GM21367 (cell line): ENCODE results near the gene MRC2.
"Not testable (repeated sequence)": the region's sequence is repeated elsewhere in the genome, so short reads cannot be mapped to it uniquely, and the experiment has no call there.

ENCODE experiments used
- ATAC-seq: cut with Tn5 transposase; IDR thresholded peaks from one replicate; pipeline ENCODE4 v1.9.1; 2021; ENCODE audit not compliant: unreplicated experiment

The MRC2 gene

GRCh38 chr17:62627219-62627903 lies at the start of gene MRC2:
Gene MRC2, plus strand, starts transcription at chr17:62627670. Its CDS starts 133 bp downstream, at chr17:62627803.
- no peak for ATAC-seq

GRCh38 chr17:62578757-62579487 lies 48.5 kb upstream of the MRC2 start:
- no peak for ATAC-seq

GRCh38 chr17:62580947-62581346 lies 46.5 kb upstream of the MRC2 start:
- no peak for ATAC-seq

GRCh38 chr17:62581764-62582163 lies 45.7 kb upstream of the MRC2 start:
- ATAC-seq, result no peak

- ATAC-seq, result no peak
Measured at GRCh38 chr17:62587554-62587953, 39.9 kb upstream of the MRC2 start.

- ATAC-seq, result no peak
Measured at GRCh38 chr17:62588109-62588508, 39.4 kb upstream of the MRC2 start.

- ATAC-seq, result no peak
Measured at GRCh38 chr17:62591333-62591732, 36.1 kb upstream of the MRC2 start.

GRCh38 chr17:62591822-62592221 lies 35.6 kb upstream of the MRC2 start:
- not testable (repeated sequence) for ATAC-seq

GRCh38 chr17:62592341-62593099 lies 35.0 kb upstream of the MRC2 start:
- no peak for ATAC-seq

- no peak for ATAC-seq
Measured at GRCh38 chr17:62595484-62595883, 32.0 kb upstream of the MRC2 start.

GRCh38 chr17:62596662-62597061 lies 30.8 kb upstream of the MRC2 start:
- no peak for ATAC-seq

GRCh38 chr17:62597150-62597549 lies 30.3 kb upstream of the MRC2 start:
- ATAC-seq, result no peak

GRCh38 chr17:62597920-62598319 lies 29.6 kb upstream of the MRC2 start:
- ATAC-seq, result no peak

GRCh38 chr17:62599964-62600657 lies 27.4 kb upstream of the MRC2 start:
- ATAC-seq, result no peak

GRCh38 chr17:62600805-62601204 lies 26.7 kb upstream of the MRC2 start:
- ATAC-seq, result no peak

GRCh38 chr17:62601471-62601870 lies 26.0 kb upstream of the MRC2 start:
- ATAC-seq, result no peak

- not testable (repeated sequence) for ATAC-seq
Measured at GRCh38 chr17:62603783-62604182, 23.7 kb upstream of the MRC2 start.

- no peak for ATAC-seq
Measured at GRCh38 chr17:62605588-62605987, 21.9 kb upstream of the MRC2 start.

- peak; percentile 82 for ATAC-seq
Measured at GRCh38 chr17:62611292-62611691, 16.2 kb upstream of the MRC2 start.

GRCh38 chr17:62611728-62612127 lies 15.7 kb upstream of the MRC2 start:
- no peak for ATAC-seq

- not testable (repeated sequence) for ATAC-seq
Measured at GRCh38 chr17:62612289-62612688, 15.2 kb upstream of the MRC2 start.
